GM18511 (cell line): Measurements from ENCODE around the gene DOCK11.

Source experiments
- ATAC-seq: cut with Tn5 transposase; IDR thresholded peaks from one replicate; pipeline ENCODE4 v1.9.1; 2021; ENCODE audit warnings: mild to moderate bottlenecking, moderate library complexity; ENCODE audit not compliant: unreplicated experiment

The DOCK11 gene

DNA sequence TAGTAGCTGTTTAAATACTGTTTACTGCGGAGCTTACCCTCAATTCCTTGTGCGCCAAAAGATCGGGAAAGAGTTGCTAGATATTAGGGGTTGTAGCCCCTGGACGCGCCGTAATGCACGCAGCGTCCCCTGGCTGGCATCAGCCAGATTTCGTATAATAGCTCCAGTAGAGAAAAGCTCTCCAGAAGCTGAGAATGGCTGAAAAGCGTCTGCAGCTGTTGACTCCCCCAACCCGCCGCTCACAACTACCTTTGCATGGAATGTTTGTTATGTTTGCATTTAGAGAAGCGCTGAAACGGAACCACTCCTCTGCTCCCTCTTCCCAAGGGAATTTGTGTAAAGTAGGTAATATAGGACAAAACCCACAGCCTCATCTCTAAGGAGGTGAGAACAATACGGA, 3.7 kb downstream of the DOCK11 start:
- no peak for ATAC-seq

GRCh38 chrX:118502161-118502789, 6.7 kb downstream of the DOCK11 start:
- no peak for ATAC-seq

DNA sequence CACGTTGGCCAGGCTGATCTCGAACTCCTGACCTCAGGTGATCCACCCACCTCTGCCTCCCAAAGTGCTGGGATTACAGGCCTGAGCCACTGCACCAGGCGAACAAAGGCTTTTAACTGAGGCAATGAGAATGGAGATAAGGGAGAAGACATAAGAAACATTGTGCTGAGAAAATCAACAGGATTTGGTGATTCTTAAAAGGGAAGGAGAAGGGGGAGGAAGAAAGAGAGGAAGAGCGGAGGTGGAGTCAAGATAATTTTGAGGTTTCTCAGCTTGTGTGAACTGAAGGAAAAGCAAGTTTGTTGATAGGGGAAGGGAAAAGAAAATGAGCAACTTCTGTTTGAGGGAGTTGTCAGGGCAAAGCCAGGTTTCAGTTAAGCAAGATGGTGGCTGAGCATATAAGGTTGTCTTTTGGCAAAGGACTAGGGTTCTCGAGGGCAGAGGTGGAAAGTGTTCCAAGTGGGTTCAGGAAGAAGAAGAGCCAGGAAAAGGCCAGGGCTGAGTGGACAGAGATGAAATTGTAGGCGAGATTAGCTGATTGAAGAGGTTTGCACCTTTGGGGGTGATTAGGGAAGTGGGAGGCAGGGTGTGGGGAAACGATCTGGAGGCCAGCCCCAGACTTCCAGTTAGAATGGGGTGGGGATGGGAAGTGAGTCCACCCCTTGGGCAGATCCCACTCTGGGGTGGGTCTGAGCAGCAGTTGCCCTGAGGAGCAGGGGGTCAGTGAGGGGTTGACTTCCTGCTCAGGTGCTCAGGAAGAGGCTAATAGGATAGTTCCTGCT, 7.8 kb downstream of the DOCK11 start:
- no peak for ATAC-seq

DNA sequence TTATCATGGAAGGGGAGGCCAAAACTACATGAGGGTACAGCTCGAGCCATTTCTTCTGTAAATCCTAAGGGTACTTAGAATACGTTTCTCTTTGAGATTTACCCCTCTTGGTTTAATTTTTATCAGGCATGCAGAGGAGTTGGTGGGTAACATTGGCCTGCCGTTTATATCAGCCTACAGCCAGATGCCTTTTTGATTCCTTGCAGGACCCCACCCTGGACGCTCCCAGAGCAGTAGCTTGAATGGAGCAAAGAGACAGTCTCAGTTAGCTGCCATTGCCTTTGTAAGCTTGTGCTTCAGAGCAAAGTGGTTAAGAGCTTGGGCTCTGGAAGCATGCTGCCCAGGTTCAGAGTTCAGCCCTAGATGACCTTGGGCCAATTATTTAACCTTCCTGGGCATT, 9.0 kb downstream of the DOCK11 start:
- ATAC-seq, result no peak

GRCh38 chrX:118506805-118507480, 11.3 kb downstream of the DOCK11 start:
- no peak for ATAC-seq

DNA sequence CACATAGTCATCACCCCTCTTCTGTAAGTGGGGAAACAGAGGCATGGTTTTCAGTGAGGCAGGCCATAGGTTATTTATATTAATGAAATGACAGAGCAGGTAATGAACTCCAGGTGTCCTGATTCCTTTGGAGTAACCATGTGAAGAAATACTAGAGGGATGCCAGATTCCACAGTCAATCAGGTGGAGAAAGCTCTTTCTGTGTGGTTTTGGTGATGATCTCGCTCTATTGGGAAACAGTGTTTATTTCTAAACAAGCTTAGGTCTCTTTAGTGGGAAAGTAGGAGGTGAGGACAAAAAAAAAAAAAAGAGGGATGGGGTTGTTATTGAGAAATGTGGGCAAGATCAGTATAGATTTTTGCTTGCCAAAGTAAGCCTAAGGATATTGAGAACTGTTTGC, 12.2 kb downstream of the DOCK11 start:
- ATAC-seq, result no peak

DNA sequence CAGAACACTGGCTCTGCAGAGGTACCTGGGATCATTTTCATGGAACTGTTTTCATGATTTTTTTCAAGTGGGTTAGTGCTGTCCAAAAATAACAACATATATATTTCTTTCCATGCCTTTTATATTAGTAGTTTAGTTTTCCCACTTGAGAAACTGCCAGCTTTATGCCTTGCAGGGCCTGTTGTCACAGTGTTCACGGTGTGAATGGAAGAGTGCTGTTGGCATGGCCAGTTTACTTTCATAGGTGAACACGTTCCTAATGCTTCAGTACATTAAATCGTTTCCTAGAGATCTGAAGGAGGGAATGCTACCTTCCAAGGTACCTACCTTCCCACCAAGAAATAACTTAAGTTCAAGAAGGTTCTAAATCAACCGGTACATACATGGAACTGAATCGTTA, 12.6 kb downstream of the DOCK11 start:
- ATAC-seq, result no peak

DNA sequence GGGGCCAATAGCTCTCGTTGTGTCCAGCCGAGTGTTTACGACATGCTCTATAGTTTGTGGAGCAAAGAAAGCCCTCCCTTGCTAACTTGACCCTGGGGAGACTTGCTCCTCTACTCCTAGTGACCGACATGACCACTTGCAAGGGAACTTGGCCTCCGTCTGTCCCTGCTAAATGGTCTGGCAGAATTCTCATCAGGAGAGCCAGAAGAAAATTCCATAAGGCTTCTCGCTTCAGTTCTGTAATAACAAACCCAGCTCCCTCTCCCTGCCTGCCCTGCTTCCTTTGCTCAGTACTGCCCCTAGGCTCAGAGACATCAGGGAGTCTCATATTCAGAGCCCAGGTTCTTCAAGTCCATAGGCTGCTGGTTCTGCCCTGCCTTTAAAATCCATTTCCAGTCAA, 13.0 kb downstream of the DOCK11 start:
- ATAC-seq, result no peak

- ATAC-seq, result no peak
These were observed 14.5 kb downstream of the DOCK11 start for GRCh38 chrX:118510111-118510510.

DNA sequence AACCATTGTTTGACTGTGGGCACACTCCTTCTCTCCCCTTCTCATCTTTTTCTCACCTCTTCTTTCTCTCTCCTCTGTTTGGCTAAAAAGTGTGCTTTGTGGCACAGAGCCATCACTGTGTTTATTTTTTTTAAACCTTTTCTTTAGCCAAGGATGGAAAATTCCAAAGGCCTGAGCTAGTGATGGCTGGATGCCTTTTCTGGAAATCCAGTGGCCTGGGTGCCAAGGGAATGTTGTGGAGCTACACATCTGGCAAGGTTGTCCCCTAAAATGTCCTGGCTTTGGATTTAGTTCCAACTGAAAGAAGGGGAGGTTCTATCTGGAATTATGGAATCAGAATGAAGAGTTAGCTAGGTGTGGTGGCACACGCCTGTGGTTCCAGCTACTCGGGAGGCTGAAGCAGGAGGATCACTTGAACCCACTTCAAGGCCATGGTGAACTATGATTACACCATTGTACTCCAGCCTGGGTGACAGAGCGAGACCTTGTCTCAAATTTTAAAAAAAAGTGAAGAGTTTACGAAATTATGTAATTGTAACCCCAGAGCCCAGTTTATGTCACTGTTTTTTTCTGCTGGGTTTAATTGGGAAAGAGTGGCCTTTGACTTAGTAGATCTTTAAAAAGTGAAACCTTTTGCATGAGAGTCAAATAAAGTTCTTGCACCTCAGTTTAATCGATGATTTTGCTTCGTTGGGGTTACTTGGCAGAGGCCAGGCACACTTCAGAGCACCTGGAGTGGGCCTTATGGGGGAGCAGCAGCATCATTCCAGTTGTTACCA, 17.7 kb downstream of the DOCK11 start:
- no peak for ATAC-seq

GRCh38 chrX:118519411-118520215, 24.0 kb downstream of the DOCK11 start:
- ATAC-seq, result peak; percentile 56

DNA sequence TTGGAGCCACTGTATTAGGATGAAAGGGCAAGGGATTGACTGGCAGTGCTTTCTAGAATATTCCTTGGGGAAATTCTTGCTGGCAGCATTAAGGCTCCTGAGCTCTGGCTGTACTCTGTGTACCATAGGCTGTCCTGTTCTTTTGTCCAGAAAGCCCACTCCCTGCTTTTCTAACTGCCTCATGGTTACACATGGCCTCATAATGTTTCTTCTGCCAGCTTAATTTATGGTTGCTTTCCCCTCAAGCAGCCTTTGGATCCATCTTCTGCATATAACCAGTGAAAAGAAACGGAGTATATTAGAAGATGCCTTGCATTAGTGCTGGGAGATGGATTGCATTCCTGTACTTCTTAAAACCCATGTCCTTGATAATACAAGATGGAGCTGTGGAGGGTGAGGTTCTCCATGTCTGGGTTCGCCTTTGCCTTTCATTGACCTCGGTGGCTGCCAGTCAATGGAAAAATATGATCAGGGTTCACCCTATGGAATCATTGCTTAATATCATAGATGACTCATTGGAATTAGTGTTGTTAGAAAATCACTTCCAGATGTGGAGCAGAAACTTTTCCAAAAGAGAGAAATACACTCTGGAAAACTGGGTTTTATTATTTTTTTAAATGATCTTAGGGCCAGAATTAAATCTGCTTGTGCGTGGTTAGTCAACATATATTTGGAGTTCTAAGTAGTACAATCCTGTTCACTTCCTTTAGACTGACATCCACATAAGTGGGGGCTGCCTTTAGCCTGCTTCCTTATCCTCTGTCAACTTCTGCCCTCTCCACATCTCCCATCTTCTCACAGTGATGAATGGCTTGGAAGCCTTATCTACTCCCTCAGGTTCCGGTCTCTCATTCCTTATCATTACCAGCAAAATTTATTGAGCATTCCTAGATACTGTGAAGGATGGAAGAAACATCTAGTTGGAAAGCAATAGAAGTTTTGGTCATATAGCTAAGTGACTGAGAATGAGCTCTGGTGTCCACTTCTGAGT, 24.9 kb downstream of the DOCK11 start:
- no peak for ATAC-seq

DNA sequence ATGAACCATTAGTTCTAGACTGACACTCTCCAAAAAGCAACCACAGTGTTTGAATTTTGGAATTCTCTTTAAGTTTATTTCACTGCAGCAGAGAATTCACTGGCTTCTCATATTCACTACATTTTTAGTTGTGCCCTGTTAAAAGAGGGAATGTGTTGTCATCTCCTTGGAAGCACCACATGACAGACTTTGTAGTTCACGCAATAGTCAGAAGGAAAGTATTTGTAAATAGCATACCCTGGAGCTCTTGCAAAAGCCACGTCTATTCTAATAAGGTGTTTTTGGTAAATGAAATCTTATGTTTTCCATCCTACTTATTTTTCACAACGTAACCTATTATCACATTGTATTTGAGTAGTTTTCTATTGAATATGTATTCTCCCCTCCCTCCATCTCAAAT, 25.8 kb downstream of the DOCK11 start:
- ATAC-seq, result no peak

GRCh38 chrX:118522230-118522926, 26.8 kb downstream of the DOCK11 start:
- ATAC-seq, result no peak

- ATAC-seq, result peak; percentile 35
These were observed 28.3 kb downstream of the DOCK11 start for GRCh38 chrX:118523920-118524319.

DNA sequence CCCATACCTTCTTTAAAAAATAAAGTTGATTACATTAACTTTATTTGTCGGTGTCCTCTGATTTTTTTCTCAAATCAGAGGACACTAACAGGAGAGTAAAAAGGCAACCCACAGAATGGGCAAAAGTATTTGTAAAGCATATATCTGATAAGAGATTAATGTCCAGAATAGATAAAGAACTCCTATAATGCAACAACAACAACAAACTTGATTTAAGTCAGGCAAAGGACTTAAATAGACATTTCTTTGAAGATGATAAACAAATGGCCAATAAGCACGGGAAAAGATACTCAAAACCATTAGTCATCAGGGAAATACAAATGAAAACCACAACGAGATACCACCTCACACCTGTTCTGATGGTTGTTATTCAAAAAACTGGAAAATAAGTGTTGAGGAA, 28.7 kb downstream of the DOCK11 start:
- no peak for ATAC-seq

GRCh38 chrX:118525174-118525730, 29.6 kb downstream of the DOCK11 start:
- ATAC-seq, result no peak

GRCh38 chrX:118526149-118526548, 30.5 kb downstream of the DOCK11 start:
- ATAC-seq, result no peak
